ENCODE data around the gene CDH11. TPM values are rescaled to one million over a fixed set of nuclear protein-coding genes. Genes with fewer than 3 reads are reported as not detected.

CDH11 gene
- total and polyA plus RNA-seq, 2 experiments from 2014 or later: 3.5 to 19.6 TPM

DNA sequence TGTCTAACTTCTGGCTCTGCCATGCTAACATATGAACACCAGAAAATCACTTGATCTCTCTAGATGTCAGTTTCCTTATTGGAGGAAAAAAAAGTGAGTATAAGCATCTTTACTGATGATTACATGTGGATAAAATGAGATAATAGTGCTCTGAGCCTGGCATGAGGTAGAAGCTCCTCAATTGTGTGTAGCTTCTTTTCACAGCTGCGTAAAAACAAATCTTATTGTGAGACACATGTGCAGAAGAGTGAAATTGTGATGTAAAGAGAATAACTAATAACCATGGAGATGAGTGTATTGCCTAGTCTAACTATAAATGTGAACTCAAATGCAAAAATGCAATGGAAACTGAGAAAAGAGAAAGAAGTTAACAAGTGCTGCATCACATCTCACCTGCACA, 44.7 kb downstream of the CDH11 start (continued):
- TF ChIP-seq ZNF114 (CRISPR knock-in tag; IDR thresholded peaks at IDR 0.05) (no peak), NANOG (IDR thresholded peaks at IDR 0.05; ENCODE audit: borderline replicate concordance) (no peak), ZNF331 (CRISPR knock-in tag; IDR thresholded peaks at IDR 0.05; ENCODE audit: low read depth) (no peak)
- TF ChIP-seq, protein P1, sequence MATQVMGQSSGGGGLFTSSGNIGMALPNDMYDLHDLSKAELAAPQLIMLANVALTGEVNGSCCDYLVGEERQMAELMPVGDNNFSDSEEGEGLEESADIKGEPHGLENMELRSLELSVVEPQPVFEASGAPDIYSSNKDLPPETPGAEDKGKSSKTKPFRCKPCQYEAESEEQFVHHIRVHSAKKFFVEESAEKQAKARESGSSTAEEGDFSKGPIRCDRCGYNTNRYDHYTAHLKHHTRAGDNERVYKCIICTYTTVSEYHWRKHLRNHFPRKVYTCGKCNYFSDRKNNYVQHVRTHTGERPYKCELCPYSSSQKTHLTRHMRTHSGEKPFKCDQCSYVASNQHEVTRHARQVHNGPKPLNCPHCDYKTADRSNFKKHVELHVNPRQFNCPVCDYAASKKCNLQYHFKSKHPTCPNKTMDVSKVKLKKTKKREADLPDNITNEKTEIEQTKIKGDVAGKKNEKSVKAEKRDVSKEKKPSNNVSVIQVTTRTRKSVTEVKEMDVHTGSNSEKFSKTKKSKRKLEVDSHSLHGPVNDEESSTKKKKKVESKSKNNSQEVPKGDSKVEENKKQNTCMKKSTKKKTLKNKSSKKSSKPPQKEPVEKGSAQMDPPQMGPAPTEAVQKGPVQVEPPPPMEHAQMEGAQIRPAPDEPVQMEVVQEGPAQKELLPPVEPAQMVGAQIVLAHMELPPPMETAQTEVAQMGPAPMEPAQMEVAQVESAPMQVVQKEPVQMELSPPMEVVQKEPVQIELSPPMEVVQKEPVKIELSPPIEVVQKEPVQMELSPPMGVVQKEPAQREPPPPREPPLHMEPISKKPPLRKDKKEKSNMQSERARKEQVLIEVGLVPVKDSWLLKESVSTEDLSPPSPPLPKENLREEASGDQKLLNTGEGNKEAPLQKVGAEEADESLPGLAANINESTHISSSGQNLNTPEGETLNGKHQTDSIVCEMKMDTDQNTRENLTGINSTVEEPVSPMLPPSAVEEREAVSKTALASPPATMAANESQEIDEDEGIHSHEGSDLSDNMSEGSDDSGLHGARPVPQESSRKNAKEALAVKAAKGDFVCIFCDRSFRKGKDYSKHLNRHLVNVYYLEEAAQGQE (IDR thresholded peaks at IDR 0.05; ENCODE audit: unreplicated experiment): no peak

DNA sequence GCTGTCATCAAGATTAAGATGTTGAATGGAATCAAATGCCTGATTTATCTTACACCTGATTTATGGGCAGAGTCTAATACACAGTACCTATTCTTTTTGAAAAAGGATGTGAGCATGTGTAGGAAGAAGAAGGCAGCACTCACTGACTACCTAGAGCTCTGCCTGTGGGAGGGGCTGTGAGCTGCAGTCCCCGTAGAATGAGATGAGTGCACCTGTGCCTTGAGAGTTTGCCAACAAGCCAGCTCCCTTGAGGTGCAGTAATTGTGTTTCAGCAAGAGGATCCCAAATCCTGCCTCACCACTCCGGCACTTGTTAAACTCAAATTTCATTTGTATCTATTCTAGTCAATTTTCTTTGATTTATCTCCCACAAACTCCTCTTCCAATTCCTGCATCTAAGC, 46.0 kb downstream of the CDH11 start:
- no peaks in the 10 kb centered on the region for H3K27me3 Mint-ChIP-seq (ENCODE audit: insufficient read depth, low read depth, poor library complexity)
- TF ChIP-seq, protein P2, sequence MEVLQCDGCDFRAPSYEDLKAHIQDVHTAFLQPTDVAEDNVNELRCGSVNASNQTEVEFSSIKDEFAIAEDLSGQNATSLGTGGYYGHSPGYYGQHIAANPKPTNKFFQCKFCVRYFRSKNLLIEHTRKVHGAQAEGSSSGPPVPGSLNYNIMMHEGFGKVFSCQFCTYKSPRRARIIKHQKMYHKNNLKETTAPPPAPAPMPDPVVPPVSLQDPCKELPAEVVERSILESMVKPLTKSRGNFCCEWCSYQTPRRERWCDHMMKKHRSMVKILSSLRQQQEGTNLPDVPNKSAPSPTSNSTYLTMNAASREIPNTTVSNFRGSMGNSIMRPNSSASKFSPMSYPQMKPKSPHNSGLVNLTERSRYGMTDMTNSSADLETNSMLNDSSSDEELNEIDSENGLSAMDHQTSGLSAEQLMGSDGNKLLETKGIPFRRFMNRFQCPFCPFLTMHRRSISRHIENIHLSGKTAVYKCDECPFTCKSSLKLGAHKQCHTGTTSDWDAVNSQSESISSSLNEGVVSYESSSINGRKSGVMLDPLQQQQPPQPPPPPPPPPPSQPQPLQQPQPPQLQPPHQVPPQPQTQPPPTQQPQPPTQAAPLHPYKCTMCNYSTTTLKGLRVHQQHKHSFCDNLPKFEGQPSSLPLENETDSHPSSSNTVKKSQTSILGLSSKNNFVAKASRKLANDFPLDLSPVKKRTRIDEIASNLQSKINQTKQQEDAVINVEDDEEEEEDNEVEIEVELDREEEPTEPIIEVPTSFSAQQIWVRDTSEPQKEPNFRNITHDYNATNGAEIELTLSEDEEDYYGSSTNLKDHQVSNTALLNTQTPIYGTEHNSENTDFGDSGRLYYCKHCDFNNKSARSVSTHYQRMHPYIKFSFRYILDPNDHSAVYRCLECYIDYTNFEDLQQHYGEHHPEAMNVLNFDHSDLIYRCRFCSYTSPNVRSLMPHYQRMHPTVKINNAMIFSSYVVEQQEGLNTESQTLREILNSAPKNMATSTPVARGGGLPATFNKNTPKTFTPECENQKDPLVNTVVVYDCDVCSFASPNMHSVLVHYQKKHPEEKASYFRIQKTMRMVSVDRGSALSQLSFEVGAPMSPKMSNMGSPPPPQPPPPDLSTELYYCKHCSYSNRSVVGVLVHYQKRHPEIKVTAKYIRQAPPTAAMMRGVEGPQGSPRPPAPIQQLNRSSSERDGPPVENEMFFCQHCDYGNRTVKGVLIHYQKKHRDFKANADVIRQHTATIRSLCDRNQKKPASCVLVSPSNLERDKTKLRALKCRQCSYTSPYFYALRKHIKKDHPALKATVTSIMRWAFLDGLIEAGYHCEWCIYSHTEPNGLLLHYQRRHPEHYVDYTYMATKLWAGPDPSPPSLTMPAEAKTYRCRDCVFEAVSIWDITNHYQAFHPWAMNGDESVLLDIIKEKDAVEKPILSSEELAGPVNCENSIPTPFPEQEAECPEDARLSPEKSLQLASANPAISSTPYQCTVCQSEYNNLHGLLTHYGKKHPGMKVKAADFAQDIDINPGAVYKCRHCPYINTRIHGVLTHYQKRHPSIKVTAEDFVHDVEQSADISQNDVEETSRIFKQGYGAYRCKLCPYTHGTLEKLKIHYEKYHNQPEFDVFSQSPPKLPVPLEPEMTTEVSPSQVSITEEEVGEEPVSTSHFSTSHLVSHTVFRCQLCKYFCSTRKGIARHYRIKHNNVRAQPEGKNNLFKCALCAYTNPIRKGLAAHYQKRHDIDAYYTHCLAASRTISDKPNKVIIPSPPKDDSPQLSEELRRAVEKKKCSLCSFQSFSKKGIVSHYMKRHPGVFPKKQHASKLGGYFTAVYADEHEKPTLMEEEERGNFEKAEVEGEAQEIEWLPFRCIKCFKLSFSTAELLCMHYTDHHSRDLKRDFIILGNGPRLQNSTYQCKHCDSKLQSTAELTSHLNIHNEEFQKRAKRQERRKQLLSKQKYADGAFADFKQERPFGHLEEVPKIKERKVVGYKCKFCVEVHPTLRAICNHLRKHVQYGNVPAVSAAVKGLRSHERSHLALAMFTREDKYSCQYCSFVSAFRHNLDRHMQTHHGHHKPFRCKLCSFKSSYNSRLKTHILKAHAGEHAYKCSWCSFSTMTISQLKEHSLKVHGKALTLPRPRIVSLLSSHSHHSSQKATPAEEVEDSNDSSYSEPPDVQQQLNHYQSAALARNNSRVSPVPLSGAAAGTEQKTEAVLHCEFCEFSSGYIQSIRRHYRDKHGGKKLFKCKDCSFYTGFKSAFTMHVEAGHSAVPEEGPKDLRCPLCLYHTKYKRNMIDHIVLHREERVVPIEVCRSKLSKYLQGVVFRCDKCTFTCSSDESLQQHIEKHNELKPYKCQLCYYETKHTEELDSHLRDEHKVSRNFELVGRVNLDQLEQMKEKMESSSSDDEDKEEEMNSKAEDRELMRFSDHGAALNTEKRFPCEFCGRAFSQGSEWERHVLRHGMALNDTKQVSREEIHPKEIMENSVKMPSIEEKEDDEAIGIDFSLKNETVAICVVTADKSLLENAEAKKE (CRISPR knock-in tag; IDR thresholded peaks at IDR 0.05): no peak
- no peak for TF ChIP-seq CREB1 (CRISPR knock-in tag; IDR thresholded peaks at IDR 0.05; ENCODE audit: low read depth)
- no peak for TF ChIP-seq STAT1 (IDR thresholded peaks at IDR 0.05; ENCODE audit: unreplicated experiment)
- TF ChIP-seq NANOG (IDR thresholded peaks at IDR 0.05; ENCODE audit: borderline replicate concordance): no peak
- no peak for TF ChIP-seq ZNF114 (CRISPR knock-in tag; IDR thresholded peaks at IDR 0.05)
- TF ChIP-seq EZH2 (IDR thresholded peaks at IDR 0.05; ENCODE audit: low read depth, unreplicated experiment): no peak
- TF ChIP-seq, protein P1 (IDR thresholded peaks at IDR 0.05; ENCODE audit: unreplicated experiment): no peak
- TF ChIP-seq, protein P3, sequence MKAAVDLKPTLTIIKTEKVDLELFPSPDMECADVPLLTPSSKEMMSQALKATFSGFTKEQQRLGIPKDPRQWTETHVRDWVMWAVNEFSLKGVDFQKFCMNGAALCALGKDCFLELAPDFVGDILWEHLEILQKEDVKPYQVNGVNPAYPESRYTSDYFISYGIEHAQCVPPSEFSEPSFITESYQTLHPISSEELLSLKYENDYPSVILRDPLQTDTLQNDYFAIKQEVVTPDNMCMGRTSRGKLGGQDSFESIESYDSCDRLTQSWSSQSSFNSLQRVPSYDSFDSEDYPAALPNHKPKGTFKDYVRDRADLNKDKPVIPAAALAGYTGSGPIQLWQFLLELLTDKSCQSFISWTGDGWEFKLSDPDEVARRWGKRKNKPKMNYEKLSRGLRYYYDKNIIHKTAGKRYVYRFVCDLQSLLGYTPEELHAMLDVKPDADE (IDR thresholded peaks at IDR 0.05): no peak
- TF ChIP-seq JUNB (IDR thresholded peaks at IDR 0.05; ENCODE audit: unreplicated experiment): no peak
- no peak for TF ChIP-seq EZH2phosphoT487 (IDR thresholded peaks at IDR 0.05; ENCODE audit: unreplicated experiment)

More for the DNA sequence above, 46.0 kb downstream of the CDH11 start:
- H3K9me3 Mint-ChIP-seq: no peaks in the 10 kb centered on the region
- ATAC-seq: no peak
- Histone ChIP-seq H2AFZ (no peak overlapping the region), H3K27me3 (ENCODE audit: insufficient read depth) (no peaks in the 10 kb centered on the region), H3K4me3 (no peak overlapping the region), H3K27ac (ENCODE audit: low read depth) (no peak overlapping the region), H3F3A (replicated peaks; ENCODE audit: low read depth) (no peaks in the 10 kb centered on the region), H3K4me2 (no peak overlapping the region), H4K20me1 (replicated peaks; ENCODE audit: insufficient read depth) (no peaks in the 10 kb centered on the region), H3K36me3 (ENCODE audit: insufficient read depth) (no peaks in the 10 kb centered on the region), H3K4me1 (ENCODE audit: insufficient read depth) (no peaks in the 10 kb centered on the region), H3K79me2 (replicated peaks; ENCODE audit: insufficient read depth) (no peaks in the 10 kb centered on the region), H3K9me2 (ENCODE audit: insufficient read depth) (no peaks in the 10 kb centered on the region)
- no peaks in the 10 kb centered on the region for H3K36me3 Mint-ChIP-seq (ENCODE audit: low read depth)
- H3K27ac Mint-ChIP-seq: no peak overlapping the region
- no peak overlapping the region for H3K4me3 Mint-ChIP-seq
- peaks cover 8% of the 10 kb centered on the region for H3K4me1 Mint-ChIP-seq
- no peak for DNase-seq (ENCODE audit: low spot score)
